ENCODE results near the gene SHKBP1. TPM values are rescaled to one million over a fixed set of nuclear protein-coding genes. Genes with fewer than 3 reads are reported as not detected.

Gene SHKBP1
- total and polyA plus RNA-seq, 9 of the 15 experiments (the other 6 are each of a cell fraction or from before 2014, with no cell fraction given) = 1.2 to 58.1 (median 22.3) TPM

DNA sequence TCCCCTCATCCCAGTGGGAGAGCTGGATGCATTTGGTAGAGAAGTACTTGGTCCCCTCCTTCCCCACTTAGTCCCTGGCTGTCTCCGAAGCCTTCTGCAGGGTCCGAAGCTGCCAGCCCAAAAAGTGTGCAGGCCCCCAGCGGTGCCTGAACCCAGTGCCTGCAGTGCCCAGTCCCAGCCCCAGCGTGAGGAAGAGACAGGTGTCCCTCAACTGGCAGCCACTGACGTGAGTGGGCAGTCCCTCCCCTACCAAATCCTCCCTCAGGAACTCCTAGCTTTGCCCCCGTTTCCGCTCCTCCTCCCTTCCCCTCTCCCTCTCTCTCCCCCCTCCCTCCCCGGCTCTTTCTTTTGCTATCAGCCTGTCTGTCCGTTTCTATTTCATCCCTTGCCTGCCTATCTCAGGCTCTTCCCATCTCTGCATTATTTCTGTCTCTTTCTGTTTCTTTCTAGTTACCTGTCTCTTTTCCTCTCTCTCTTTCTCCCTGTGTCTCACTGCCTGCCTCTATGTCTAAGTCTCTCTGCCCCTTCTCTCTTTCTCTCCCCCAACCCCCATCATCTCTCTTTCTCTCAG is 22.7 kb downstream of the SHKBP1 start (continued):
- TF ChIP-seq, protein P1, sequence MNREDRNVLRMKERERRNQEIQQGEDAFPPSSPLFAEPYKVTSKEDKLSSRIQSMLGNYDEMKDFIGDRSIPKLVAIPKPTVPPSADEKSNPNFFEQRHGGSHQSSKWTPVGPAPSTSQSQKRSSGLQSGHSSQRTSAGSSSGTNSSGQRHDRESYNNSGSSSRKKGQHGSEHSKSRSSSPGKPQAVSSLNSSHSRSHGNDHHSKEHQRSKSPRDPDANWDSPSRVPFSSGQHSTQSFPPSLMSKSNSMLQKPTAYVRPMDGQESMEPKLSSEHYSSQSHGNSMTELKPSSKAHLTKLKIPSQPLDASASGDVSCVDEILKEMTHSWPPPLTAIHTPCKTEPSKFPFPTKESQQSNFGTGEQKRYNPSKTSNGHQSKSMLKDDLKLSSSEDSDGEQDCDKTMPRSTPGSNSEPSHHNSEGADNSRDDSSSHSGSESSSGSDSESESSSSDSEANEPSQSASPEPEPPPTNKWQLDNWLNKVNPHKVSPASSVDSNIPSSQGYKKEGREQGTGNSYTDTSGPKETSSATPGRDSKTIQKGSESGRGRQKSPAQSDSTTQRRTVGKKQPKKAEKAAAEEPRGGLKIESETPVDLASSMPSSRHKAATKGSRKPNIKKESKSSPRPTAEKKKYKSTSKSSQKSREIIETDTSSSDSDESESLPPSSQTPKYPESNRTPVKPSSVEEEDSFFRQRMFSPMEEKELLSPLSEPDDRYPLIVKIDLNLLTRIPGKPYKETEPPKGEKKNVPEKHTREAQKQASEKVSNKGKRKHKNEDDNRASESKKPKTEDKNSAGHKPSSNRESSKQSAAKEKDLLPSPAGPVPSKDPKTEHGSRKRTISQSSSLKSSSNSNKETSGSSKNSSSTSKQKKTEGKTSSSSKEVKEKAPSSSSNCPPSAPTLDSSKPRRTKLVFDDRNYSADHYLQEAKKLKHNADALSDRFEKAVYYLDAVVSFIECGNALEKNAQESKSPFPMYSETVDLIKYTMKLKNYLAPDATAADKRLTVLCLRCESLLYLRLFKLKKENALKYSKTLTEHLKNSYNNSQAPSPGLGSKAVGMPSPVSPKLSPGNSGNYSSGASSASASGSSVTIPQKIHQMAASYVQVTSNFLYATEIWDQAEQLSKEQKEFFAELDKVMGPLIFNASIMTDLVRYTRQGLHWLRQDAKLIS (CRISPR knock-in tag; IDR thresholded peaks at IDR 0.05) = no peak
- TF ChIP-seq SPI1 (IDR thresholded peaks at IDR 0.05; ENCODE audit: borderline replicate concordance, low read depth, low read length) (no peak), MYC (IDR thresholded peaks at IDR 0.05; ENCODE audit: low read depth, low read length) (no peak), MYC (CRISPR knock-in tag; IDR thresholded peaks at IDR 0.05; ENCODE audit: borderline replicate concordance, low read depth) (no peak), MAFG (tag; conservative IDR thresholded peaks at IDR 0.05) (no peak), ZNF668 (CRISPR knock-in tag; IDR thresholded peaks at IDR 0.05) (no peak), KDM2B (CRISPR knock-in tag; IDR thresholded peaks at IDR 0.05) (no peak), CBFA2T3 (IDR thresholded peaks at IDR 0.05) (no peak), ZC3H8 (IDR thresholded peaks at IDR 0.05) (no peak), NEUROD1 (IDR thresholded peaks at IDR 0.05; ENCODE audit: borderline replicate concordance, low read depth, low read length, partially characterized antibody) (no peak), EP300 (IDR thresholded peaks at IDR 0.05; ENCODE audit: low read length) (no peak), NUFIP1 (IDR thresholded peaks at IDR 0.05; ENCODE audit: partially characterized antibody) (no peak), NELFE (IDR thresholded peaks at IDR 0.05; ENCODE audit: insufficient read depth, insufficient read length) (no peak), STAT5B (CRISPR knock-in tag; IDR thresholded peaks at IDR 0.05) (no peak), KAT8 (IDR thresholded peaks at IDR 0.05; ENCODE audit: low read depth) (no peak), CSDE1 (IDR thresholded peaks at IDR 0.05) (no peak), ZNF184 (CRISPR knock-in tag; IDR thresholded peaks at IDR 0.05) (no peak), RNF2 (IDR thresholded peaks at IDR 0.05) (no peak), ZNF354B (CRISPR knock-in tag; IDR thresholded peaks at IDR 0.05) (no peak), NCOA1 (IDR thresholded peaks at IDR 0.05; ENCODE audit: low read depth) (no peak), ATF1 (CRISPR knock-in tag; IDR thresholded peaks at IDR 0.05) (no peak), ATF1 (tag; IDR thresholded peaks at IDR 0.05) (no peak), ZBTB7A (IDR thresholded peaks at IDR 0.05; ENCODE audit: borderline replicate concordance, control insufficient read depth, low read depth, low read length) (0 out of 2 replicates have a peak, but pooled peaks have one; percentile 48), ZNF644 (tag; IDR thresholded peaks at IDR 0.05; ENCODE audit: low read depth) (no peak)
- TF ChIP-seq, protein P2, sequence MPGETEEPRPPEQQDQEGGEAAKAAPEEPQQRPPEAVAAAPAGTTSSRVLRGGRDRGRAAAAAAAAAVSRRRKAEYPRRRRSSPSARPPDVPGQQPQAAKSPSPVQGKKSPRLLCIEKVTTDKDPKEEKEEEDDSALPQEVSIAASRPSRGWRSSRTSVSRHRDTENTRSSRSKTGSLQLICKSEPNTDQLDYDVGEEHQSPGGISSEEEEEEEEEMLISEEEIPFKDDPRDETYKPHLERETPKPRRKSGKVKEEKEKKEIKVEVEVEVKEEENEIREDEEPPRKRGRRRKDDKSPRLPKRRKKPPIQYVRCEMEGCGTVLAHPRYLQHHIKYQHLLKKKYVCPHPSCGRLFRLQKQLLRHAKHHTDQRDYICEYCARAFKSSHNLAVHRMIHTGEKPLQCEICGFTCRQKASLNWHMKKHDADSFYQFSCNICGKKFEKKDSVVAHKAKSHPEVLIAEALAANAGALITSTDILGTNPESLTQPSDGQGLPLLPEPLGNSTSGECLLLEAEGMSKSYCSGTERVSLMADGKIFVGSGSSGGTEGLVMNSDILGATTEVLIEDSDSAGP (CRISPR knock-in tag; IDR thresholded peaks at IDR 0.05) = no peak
- TF ChIP-seq, protein P3, sequence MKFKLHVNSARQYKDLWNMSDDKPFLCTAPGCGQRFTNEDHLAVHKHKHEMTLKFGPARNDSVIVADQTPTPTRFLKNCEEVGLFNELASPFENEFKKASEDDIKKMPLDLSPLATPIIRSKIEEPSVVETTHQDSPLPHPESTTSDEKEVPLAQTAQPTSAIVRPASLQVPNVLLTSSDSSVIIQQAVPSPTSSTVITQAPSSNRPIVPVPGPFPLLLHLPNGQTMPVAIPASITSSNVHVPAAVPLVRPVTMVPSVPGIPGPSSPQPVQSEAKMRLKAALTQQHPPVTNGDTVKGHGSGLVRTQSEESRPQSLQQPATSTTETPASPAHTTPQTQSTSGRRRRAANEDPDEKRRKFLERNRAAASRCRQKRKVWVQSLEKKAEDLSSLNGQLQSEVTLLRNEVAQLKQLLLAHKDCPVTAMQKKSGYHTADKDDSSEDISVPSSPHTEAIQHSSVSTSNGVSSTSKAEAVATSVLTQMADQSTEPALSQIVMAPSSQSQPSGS (CRISPR knock-in tag; IDR thresholded peaks at IDR 0.05) = no peak

Measured in K562 (cell line).